ENCODE data around the gene DNAJA4. TPM values are rescaled to one million over a fixed set of nuclear protein-coding genes. Genes with fewer than 3 reads are reported as not detected.
A peak's percentile ranks its signal among the peaks of the same experiment; 100 is the strongest.
"Not testable (repeated sequence)": the region's sequence is repeated elsewhere in the genome, so short reads cannot be mapped to it uniquely, and the experiment has no call there.

Gene DNAJA4
- total and polyA plus RNA-seq, 2 donors: 18.5 to 23.4 TPM

DNA sequence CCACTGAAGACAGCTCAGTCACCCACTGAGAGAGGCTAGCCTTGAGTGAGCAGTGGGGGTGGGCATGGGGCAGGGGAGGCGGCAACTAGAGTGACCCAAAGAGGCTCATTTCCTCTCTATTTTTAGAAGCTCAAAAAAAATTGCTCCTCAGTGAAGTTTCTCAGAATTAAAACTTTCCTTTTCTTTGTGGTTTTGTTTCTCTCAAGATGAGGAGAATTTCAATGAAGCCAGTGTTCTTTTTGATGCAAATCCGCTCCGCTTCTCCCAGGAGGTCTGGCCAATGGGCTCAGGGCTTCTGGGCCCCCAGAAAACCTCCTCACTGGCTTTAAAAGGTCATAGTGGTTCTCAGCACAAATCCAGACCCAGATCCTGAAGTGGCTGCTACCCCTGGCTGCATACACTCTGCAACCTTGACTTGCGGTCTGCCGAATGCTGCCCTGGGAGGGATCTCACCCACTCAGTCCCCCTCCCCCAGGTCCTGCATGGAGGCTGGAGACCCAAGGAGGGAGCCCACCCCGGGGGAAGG is 29.8 kb upstream of the DNAJA4 start, which contains the start of gene ACSBG1:
Gene ACSBG1 (minus strand): TSS at position 51 of the 526 bp plus-strand sequence. CDS start 64 bp downstream, outside the sequence.
- no peak within 1 kb of the TSS for H3K27ac ChIP-seq (ENCODE audit: low read depth)
- 67% methylated on average over 6 of the region's 6 CpGs for whole genome bisulfite sequencing
- H3K4me3 ChIP-seq (ENCODE audit: low read depth, low read length): no peak within 1 kb of the TSS
- H3K4me1 ChIP-seq (ENCODE audit: insufficient read depth): no peaks in the 10 kb centered on the region
- DNase-seq (ENCODE audit: extremely low spot score): no peak
- H3K36me3 ChIP-seq (ENCODE audit: insufficient read depth): no peaks in the 10 kb centered on the region

GRCh38 chr15:78236491-78236890 is 27.9 kb upstream of the DNAJA4 start:
- Histone ChIP-seq H3K27ac (ENCODE audit: low read depth) (no peak overlapping the region), H3K4me1 (ENCODE audit: insufficient read depth) (no peaks in the 10 kb centered on the region), H3K4me3 (ENCODE audit: low read depth, low read length) (no peak overlapping the region), H3K36me3 (ENCODE audit: insufficient read depth) (no peaks in the 10 kb centered on the region)
- DNase-seq (ENCODE audit: extremely low spot score): no peak
- WGBS: 93% methylated on average over 6 of the region's 6 CpGs

GRCh38 chr15:78237146-78237545 is 27.2 kb upstream of the DNAJA4 start:
- Histone ChIP-seq H3K4me3 (ENCODE audit: low read depth, low read length) (no peak overlapping the region), H3K36me3 (ENCODE audit: insufficient read depth) (no peaks in the 10 kb centered on the region), H3K4me1 (ENCODE audit: insufficient read depth) (no peaks in the 10 kb centered on the region), H3K27ac (ENCODE audit: low read depth) (no peak overlapping the region)
- DNase-seq (ENCODE audit: extremely low spot score): no peak
- 93% methylated on average over 6 of the region's 6 CpGs for WGBS

GRCh38 chr15:78239811-78240210 is 24.6 kb upstream of the DNAJA4 start:
- Histone ChIP-seq H3K36me3 (ENCODE audit: insufficient read depth) (no peaks in the 10 kb centered on the region), H3K4me1 (ENCODE audit: insufficient read depth) (no peaks in the 10 kb centered on the region), H3K27ac (ENCODE audit: low read depth) (no peak overlapping the region), H3K4me3 (ENCODE audit: low read depth, low read length) (no peak overlapping the region)
- WGBS: 75% methylated on average over 5 of the region's 5 CpGs
- no peak for DNase-seq (ENCODE audit: extremely low spot score)

- DNase-seq (ENCODE audit: extremely low spot score): peak; percentile 41
- H3K4me3 ChIP-seq (ENCODE audit: low read depth, low read length): no peak overlapping the region
- H3K4me1 ChIP-seq (ENCODE audit: insufficient read depth): no peaks in the 10 kb centered on the region
- WGBS: 12% methylated on average over 12 of the region's 12 CpGs
- no peaks in the 10 kb centered on the region for H3K36me3 ChIP-seq (ENCODE audit: insufficient read depth)
- H3K27ac ChIP-seq (ENCODE audit: low read depth): no peak overlapping the region
These were observed 23.3 kb upstream of the DNAJA4 start for GRCh38 chr15:78241017-78241416.

DNA sequence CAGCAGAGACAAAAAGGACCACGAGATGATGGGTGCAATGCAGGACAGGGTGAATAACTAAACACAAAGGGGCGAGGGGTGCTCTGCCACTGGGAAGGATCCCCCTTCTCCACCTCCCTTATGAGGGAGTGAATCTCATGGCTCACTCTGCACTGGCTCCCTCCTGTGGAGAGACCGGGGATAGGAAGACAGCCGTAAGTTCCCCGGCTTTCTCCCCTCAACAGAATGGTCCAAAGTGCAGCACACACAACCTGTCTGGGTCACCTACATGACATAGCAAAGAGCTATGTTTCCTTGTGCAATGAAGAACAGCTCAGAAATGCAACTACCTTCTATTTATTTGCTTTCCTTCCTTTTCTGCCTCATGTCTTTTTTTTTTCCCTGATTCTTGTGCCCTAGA is 22.2 kb upstream of the DNAJA4 start:
- Histone ChIP-seq H3K4me1 (ENCODE audit: insufficient read depth) (no peaks in the 10 kb centered on the region), H3K4me3 (ENCODE audit: low read depth, low read length) (no peak overlapping the region), H3K27ac (ENCODE audit: low read depth) (no peak overlapping the region), H3K36me3 (ENCODE audit: insufficient read depth) (no peaks in the 10 kb centered on the region)
- 79% methylated on average over 5 of the region's 5 CpGs for WGBS
- no peak for DNase-seq (ENCODE audit: extremely low spot score)

DNA sequence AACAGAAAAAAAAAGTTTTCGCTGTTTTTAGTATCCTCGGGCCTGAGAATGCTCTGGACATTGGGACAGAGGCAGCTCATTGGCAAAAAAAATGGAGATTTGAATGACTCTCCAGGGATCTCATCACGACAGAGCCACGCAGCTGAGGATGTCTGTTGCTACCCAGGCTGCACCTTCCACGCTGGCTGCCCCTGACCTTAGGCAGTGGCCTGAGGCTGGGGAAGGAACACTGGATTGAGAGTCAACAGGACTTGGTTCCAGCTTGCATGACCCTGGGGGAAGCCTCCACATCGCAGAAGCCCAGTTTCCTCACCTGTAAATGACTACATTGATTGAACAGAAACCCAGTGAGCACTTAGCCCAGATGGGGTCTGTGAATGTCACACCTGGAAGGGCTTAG is 21.3 kb upstream of the DNAJA4 start:
- DNase-seq (ENCODE audit: extremely low spot score): no peak
- no peaks in the 10 kb centered on the region for H3K36me3 ChIP-seq (ENCODE audit: insufficient read depth)
- no peak overlapping the region for H3K4me3 ChIP-seq (ENCODE audit: low read depth, low read length)
- H3K27ac ChIP-seq (ENCODE audit: low read depth): no peak overlapping the region
- H3K4me1 ChIP-seq (ENCODE audit: insufficient read depth): no peaks in the 10 kb centered on the region
- WGBS: 92% methylated on average over 6 of the region's 6 CpGs

GRCh38 chr15:78243491-78243941 is 20.8 kb upstream of the DNAJA4 start:
- WGBS: 42% methylated on average over 6 of the region's 6 CpGs
- DNase-seq (ENCODE audit: extremely low spot score): no peak
- H3K27ac ChIP-seq (ENCODE audit: low read depth): no peak overlapping the region
- no peaks in the 10 kb centered on the region for H3K36me3 ChIP-seq (ENCODE audit: insufficient read depth)
- no peaks in the 10 kb centered on the region for H3K4me1 ChIP-seq (ENCODE audit: insufficient read depth)
- H3K4me3 ChIP-seq (ENCODE audit: low read depth, low read length): no peak overlapping the region

DNA sequence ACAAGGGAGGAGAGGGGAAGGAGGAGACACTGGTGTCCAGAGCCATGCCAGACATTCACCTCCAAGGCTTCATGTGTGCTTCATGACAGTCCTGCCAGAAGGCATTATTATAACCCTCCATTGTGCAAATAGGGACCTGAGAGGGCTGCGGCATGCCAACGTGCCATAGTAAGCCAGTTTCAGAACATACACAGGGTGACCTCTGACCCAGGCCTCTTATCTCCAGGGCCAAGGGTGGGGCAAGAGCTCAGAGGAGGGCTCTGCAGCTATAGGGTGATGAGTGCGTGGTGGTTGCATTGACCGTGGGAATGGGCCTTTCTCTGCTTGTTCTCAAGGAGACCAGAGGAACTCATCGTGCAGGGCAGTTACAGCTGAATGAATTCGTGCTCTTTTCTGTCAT is 20.3 kb upstream of the DNAJA4 start:
- no peak for DNase-seq (ENCODE audit: extremely low spot score)

DNA sequence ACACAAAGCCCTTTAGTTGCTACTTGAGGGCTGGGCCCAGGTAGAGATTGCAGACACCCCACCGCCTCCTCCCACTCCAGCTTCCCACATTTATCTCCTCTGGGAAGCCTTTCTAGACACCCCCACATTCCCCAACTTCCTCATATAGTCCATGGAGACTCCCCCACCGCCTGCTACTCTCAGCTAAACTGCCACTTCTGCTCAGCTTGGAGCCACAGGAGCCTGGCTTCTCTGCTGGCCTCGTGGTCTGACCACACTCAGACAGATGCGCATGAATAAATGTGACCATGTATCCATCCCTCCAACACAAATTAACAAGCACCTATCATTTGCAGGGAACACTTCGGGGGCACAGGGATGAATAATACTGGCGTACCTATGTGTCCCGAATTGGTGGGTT is 19.5 kb upstream of the DNAJA4 start:
- Histone ChIP-seq H3K4me3 (ENCODE audit: low read depth, low read length) (no peak overlapping the region), H3K27ac (ENCODE audit: low read depth) (no peak overlapping the region), H3K36me3 (ENCODE audit: insufficient read depth) (no peaks in the 10 kb centered on the region), H3K4me1 (ENCODE audit: insufficient read depth) (no peaks in the 10 kb centered on the region)
- WGBS: 82% methylated on average over 7 of the region's 7 CpGs
- no peak for DNase-seq (ENCODE audit: extremely low spot score)

More for the DNA sequence above, 20.3 kb upstream of the DNAJA4 start:
- no peaks in the 10 kb centered on the region for H3K4me1 ChIP-seq (ENCODE audit: insufficient read depth)
- no peaks in the 10 kb centered on the region for H3K36me3 ChIP-seq (ENCODE audit: insufficient read depth)
- 83% methylated on average over 6 of the region's 6 CpGs for WGBS
- no peak overlapping the region for H3K4me3 ChIP-seq (ENCODE audit: low read depth, low read length)
- H3K27ac ChIP-seq (ENCODE audit: low read depth): no peak overlapping the region

DNA sequence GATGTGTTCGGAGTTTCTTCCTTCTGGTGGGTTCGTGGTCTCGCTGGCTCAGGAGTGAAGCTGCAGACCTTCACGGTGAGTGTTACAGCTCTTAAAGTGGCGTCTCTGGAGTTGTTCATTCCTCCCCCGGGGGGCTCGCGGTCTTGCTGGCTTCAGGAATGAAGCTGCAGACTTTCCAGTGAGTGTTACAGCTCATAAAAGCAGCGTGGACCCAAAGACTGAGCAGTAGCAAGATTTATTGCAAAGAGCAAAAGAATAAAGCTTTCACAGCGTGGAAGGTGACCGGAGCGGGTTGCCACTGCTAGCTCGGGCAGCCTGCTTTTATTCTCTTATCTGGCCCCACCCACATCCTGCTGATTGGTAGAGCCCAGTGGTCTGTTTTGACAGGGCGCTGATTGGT is 19.0 kb upstream of the DNAJA4 start:
- not testable (repeated sequence) for H3K27ac ChIP-seq (ENCODE audit: low read depth); H3K4me1 ChIP-seq (ENCODE audit: insufficient read depth); DNase-seq (ENCODE audit: extremely low spot score); H3K4me3 ChIP-seq (ENCODE audit: low read depth, low read length); H3K36me3 ChIP-seq (ENCODE audit: insufficient read depth)
- 68% methylated on average over 13 of the region's 14 CpGs for WGBS

- not testable (repeated sequence) for H3K4me3 ChIP-seq (ENCODE audit: low read depth, low read length); H3K4me1 ChIP-seq (ENCODE audit: insufficient read depth); H3K27ac ChIP-seq (ENCODE audit: low read depth); H3K36me3 ChIP-seq (ENCODE audit: insufficient read depth); DNase-seq (ENCODE audit: extremely low spot score)
- WGBS: 98% methylated on average over 38 of the region's 39 CpGs
These were observed 18.3 kb upstream of the DNAJA4 start for GRCh38 chr15:78245976-78246620.

DNA sequence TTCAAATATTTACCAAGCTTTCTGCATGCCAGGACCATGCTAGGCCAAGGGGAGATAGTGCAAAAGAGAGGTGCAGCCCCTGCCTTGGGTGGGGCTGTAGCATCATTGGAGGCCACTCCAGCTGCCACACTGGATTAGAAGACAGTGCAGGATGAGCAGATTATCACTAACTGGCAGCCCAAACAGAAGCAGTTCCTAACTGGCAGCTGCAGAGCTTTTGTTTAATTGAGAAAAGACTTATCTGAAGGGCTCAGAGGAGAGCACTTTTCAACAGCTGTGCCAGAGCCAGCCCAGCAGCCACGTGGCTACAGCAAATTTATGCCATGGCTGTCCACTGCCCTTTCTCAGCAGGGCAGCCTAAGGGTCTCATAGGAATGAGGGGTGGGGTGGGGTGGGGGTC is 16.5 kb upstream of the DNAJA4 start:
- no peak for DNase-seq (ENCODE audit: extremely low spot score)
- no peak overlapping the region for H3K4me3 ChIP-seq (ENCODE audit: low read depth, low read length)
- no peak overlapping the region for H3K27ac ChIP-seq (ENCODE audit: low read depth)
- no peaks in the 10 kb centered on the region for H3K36me3 ChIP-seq (ENCODE audit: insufficient read depth)
- no peaks in the 10 kb centered on the region for H3K4me1 ChIP-seq (ENCODE audit: insufficient read depth)
- WGBS: 71% methylated on average over 1 of the region's 1 CpG

GRCh38 chr15:78249131-78249530 is 15.2 kb upstream of the DNAJA4 start:
- no peak for DNase-seq (ENCODE audit: extremely low spot score)
- Histone ChIP-seq H3K36me3 (ENCODE audit: insufficient read depth) (no peaks in the 10 kb centered on the region), H3K4me3 (ENCODE audit: low read depth, low read length) (no peak overlapping the region), H3K4me1 (ENCODE audit: insufficient read depth) (no peaks in the 10 kb centered on the region), H3K27ac (ENCODE audit: low read depth) (no peak overlapping the region)
- 86% methylated on average over 5 of the region's 5 CpGs for WGBS

Measured in urinary bladder (tissue), 4 donors.